BLaER1 treated with 17β-estradiol and CSF1 and Interleukin-3, amounts not matched to agents 10 nM and 100 nM (cell line): Measurements from ENCODE around the gene EPN1.

ENCODE experiments used
- H3K27ac ChIP-seq, 11 experiments: shearing (Covaris generic); formaldehyde crosslinking; 2 replicates each; pipeline ENCODE4 v1.8.1; 2022
- H3K27me3 ChIP-seq, 11 experiments: shearing (Covaris generic); formaldehyde crosslinking; 2 replicates each; pipeline ENCODE4 v1.8.1; 2022
- H3K36me3 ChIP-seq, 11 experiments: shearing (Covaris generic); formaldehyde crosslinking; 2 replicates each; pipeline ENCODE4 v1.8.1; 2022
- H3K4me1 ChIP-seq, 10 experiments: shearing (Covaris generic); formaldehyde crosslinking; 2 replicates each; pipeline ENCODE4 v1.8.1; 2022
- H3K4me2 ChIP-seq, 11 experiments: shearing (Covaris generic); formaldehyde crosslinking; 2 replicates each; pipeline ENCODE4 v1.8.1; 2022
- H3K4me3 ChIP-seq, 10 experiments: shearing (Covaris generic); formaldehyde crosslinking; 2 replicates each; pipeline ENCODE4 v1.8.1; 2022
- H3K9ac ChIP-seq, 11 experiments: shearing (Covaris generic); formaldehyde crosslinking; 2 replicates each; pipeline ENCODE4 v1.8.1; 2022
- H3K9me3 ChIP-seq, 11 experiments: shearing (Covaris generic); formaldehyde crosslinking; replicated peaks in 1 of 11; 2 replicates each; pipeline ENCODE4 v1.8.1; 2022
- H4K20me1 ChIP-seq, 11 experiments: shearing (Covaris generic); formaldehyde crosslinking; 2 replicates each; pipeline ENCODE4 v1.8.1; 2022
- Cebpa-rat ChIP-seq, 11 experiments: shearing (Covaris generic); IDR thresholded peaks; 2 replicates each; pipeline ENCODE4 v1.8.1; 2022

The EPN1 gene

DNA sequence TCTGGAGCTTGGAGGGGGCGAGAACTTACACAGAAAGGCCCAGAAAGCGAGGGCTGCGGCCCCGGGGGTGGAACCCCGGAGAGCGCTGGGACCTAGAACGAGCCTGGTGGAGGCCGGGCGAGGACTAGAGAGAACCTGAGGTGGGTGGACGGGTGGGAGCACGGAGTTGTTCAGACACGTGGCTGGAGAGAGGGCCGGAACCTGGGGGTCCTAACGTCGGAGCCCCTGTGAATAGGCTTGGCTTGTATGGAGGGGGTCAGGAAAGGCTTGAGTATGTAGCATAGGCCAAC lies 31.2 kb upstream of the EPN1 start:
- no peaks in the 10 kb centered on the region for H3K27me3 ChIP-seq
- no peaks in the 10 kb centered on the region for H3K9me3 ChIP-seq
- H3K4me2 ChIP-seq = peak overlapping the region; percentile 95 to 100 (median 99)
- H4K20me1 ChIP-seq = peaks cover 0 to 46% (median 23%) of the 10 kb centered on the region in 11 experiments; a peak in 16 of 22 replicates
- no peak for TF ChIP-seq Cebpa-rat (IDR thresholded peaks at IDR 0.05)
- peak overlapping the region; percentile 83 to 97 (median 89) for H3K9ac ChIP-seq
- peak overlapping the region; percentile 78 to 91 (median 87) for H3K4me3 ChIP-seq
- peak overlapping the region; percentile 35 to 92 (median 86); a peak in 20 of 22 replicates for H3K27ac ChIP-seq
- H3K4me1 ChIP-seq = peaks cover 62 to 74% (median 71%) of the 10 kb centered on the region in 10 experiments
- H3K36me3 ChIP-seq = peaks cover 15 to 30% (median 21%) of the 10 kb centered on the region in 11 experiments

DNA sequence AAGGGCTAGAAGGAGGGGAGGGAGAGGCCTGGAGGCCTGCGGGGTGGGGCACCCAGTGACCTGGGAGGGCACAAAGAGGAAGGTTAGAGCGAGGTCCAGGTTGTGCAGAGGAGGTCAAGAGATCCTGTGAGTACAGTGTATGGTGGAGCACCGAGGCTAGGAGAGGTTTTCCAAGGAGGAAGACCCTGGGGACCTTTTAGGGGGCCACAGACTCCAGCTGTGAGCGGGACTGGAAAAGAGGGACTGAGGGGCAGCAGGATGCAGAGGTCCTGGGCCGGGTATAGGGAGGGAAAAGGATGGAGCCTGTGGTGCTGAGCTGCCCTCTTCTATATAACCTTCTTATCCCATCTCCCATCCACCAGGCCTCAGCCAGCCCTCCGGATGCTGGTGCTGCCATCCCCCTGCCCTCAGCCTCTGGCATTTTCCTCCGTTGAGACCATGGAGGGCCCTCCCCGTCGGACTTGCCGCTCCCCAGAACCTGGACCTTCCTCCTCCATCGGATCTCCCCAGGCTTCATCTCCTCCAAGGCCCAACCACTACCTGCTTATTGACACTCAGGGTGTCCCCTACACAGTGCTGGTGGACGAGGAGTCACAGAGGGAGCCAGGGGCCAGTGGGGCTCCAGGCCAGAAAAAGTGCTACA lies 30.7 kb upstream of the EPN1 start:
- Histone ChIP-seq H3K4me2 (peak overlapping the region; percentile 95 to 100 (median 99)), H3K4me3 (peak overlapping the region; percentile 78 to 91 (median 87)), H3K9ac (peak overlapping the region; percentile 83 to 97 (median 89)), H3K27me3 (no peaks in the 10 kb centered on the region), H3K4me1 (peaks cover 62 to 74% (median 72%) of the 10 kb centered on the region in 10 experiments), H3K9me3 (no peaks in the 10 kb centered on the region), H3K36me3 (peaks cover 15 to 30% (median 21%) of the 10 kb centered on the region in 11 experiments), H4K20me1 (peaks cover 0 to 46% (median 23%) of the 10 kb centered on the region in 11 experiments; a peak in 16 of 22 replicates), H3K27ac (peak overlapping the region; percentile 35 to 92 (median 86); a peak in 21 of 22 replicates)
- no peak for TF ChIP-seq Cebpa-rat (IDR thresholded peaks at IDR 0.05)

- H3K27ac ChIP-seq = peak overlapping the region in 9 of 11 experiments; percentile 59 to 92 (median 86); a peak in 13 of 22 replicates
- peaks cover 62 to 73% (median 71%) of the 10 kb centered on the region in 10 experiments for H3K4me1 ChIP-seq
- no peak for TF ChIP-seq Cebpa-rat (IDR thresholded peaks at IDR 0.05)
- no peaks in the 10 kb centered on the region for H3K27me3 ChIP-seq
- peak overlapping the region; percentile 78 to 91 (median 87) for H3K4me3 ChIP-seq
- peaks cover 15 to 32% (median 21%) of the 10 kb centered on the region in 11 experiments for H3K36me3 ChIP-seq
- H3K9me3 ChIP-seq = no peaks in the 10 kb centered on the region
- H3K4me2 ChIP-seq = peak overlapping the region; percentile 95 to 100 (median 99)
- peaks cover 0 to 46% (median 23%) of the 10 kb centered on the region in 11 experiments; a peak in 16 of 22 replicates for H4K20me1 ChIP-seq
- peak overlapping the region; percentile 83 to 97 (median 89) for H3K9ac ChIP-seq
These were observed 30.0 kb upstream of the EPN1 start for GRCh38 chr19:55644842-55645511.

- H3K9ac ChIP-seq = peak overlapping the region; percentile 83 to 97 (median 89); a peak in 20 of 22 replicates
- H3K4me2 ChIP-seq = peak overlapping the region; percentile 95 to 100 (median 99)
These were observed 29.5 kb upstream of the EPN1 start for GRCh38 chr19:55645512-55645881.

GRCh38 chr19:55646889-55647731 lies 27.9 kb upstream of the EPN1 start:
- H3K4me3 ChIP-seq = peak overlapping the region; percentile 74 to 79 (median 76)
- peak overlapping the region; percentile 85 to 93 (median 91); a peak in 20 of 22 replicates for H3K27ac ChIP-seq
- no peak for TF ChIP-seq Cebpa-rat (IDR thresholded peaks at IDR 0.05)
- H3K4me1 ChIP-seq = peaks cover 61 to 75% (median 67%) of the 10 kb centered on the region in 10 experiments
- H4K20me1 ChIP-seq = peaks cover 0 to 45% (median 23%) of the 10 kb centered on the region in 11 experiments; a peak in 16 of 22 replicates
- peak overlapping the region; percentile 86 to 95 (median 88) for H3K9ac ChIP-seq
- peak overlapping the region; percentile 93 to 100 (median 98) for H3K4me2 ChIP-seq
- H3K9me3 ChIP-seq = no peaks in the 10 kb centered on the region
- peaks cover 19 to 52% (median 37%) of the 10 kb centered on the region in 11 experiments for H3K36me3 ChIP-seq
- H3K27me3 ChIP-seq = no peaks in the 10 kb centered on the region

More at GRCh38 chr19:55645512-55645881, 29.5 kb upstream of the EPN1 start:
- Histone ChIP-seq H3K27ac (peak overlapping the region in 3 of 11 experiments; percentile 84 to 88 (median 86); a peak in 3 of 22 replicates), H3K4me1 (peaks cover 62 to 73% (median 67%) of the 10 kb centered on the region in 10 experiments), H3K9me3 (no peaks in the 10 kb centered on the region), H3K4me3 (peak overlapping the region; percentile 78 to 91 (median 87)), H3K27me3 (no peaks in the 10 kb centered on the region), H3K36me3 (peaks cover 19 to 36% (median 23%) of the 10 kb centered on the region in 11 experiments), H4K20me1 (peaks cover 0 to 46% (median 23%) of the 10 kb centered on the region in 11 experiments; a peak in 16 of 22 replicates)
- TF ChIP-seq Cebpa-rat (IDR thresholded peaks at IDR 0.05) = no peak

- Histone ChIP-seq H3K4me1 (peaks cover 54 to 73% (median 62%) of the 10 kb centered on the region in 10 experiments), H3K27ac (peak within 1 kb of the TSS; percentile 85 to 93 (median 91)), H3K4me2 (peak within 1 kb of the TSS; percentile 93 to 100 (median 98)), H3K36me3 (peaks cover 19 to 60% (median 43%) of the 10 kb centered on the region in 11 experiments), H4K20me1 (peaks cover 0 to 37% (median 23%) of the 10 kb centered on the region in 11 experiments; a peak in 16 of 22 replicates), H3K9ac (peak within 1 kb of the TSS; percentile 86 to 95 (median 88)), H3K27me3 (no peaks in the 10 kb centered on the region), H3K9me3 (no peaks in the 10 kb centered on the region), H3K4me3 (peak within 1 kb of the TSS; percentile 74 to 79 (median 76))
- TF ChIP-seq Cebpa-rat (IDR thresholded peaks at IDR 0.05) = no peak
These were observed 27.1 kb upstream of the EPN1 start, which contains the start of gene CCDC106 for GRCh38 chr19:55647732-55648584. CCDC106 (plus strand) TSS chr19:55648212; CDS start chr19:55649047, 835 bp downstream.

DNA sequence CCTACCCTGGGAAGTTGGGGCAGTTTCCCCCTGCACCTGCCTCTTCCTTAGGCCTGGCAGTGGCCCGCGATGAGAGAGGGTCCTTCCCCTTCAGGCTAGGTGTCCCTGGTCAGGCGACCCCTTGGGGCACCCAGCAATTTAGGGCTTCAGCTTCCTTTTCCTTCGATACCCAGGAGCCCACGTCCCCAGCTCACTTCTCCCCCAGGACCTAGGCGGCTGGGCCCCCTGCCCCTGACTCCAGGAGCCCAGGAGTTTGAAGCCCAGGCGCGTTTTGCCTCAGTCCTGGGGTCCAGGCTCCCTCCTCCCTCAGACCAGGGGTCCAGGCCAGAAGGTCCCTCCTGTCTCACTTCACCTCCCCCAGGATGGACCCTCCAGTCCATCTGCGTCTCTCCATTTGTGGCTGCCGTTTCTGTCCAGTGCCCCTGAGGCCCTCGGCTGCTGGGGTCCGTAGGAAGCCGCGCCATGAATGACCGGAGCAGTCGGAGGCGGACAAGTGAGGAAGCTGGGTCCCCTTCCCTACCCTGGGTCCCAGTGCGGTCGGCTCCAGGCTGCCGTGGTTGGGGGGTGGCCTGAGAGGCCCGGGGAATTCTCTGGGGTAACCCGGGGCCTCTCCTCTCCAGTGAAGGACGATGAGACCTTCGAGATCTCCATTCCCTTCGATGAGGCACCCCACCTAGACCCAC lies 26.3 kb upstream of the EPN1 start:
- peaks cover 51 to 74% (median 60%) of the 10 kb centered on the region in 10 experiments for H3K4me1 ChIP-seq
- H3K27ac ChIP-seq = peak overlapping the region; percentile 85 to 93 (median 91); a peak in 21 of 22 replicates
- no peaks in the 10 kb centered on the region for H3K9me3 ChIP-seq
- H3K4me3 ChIP-seq = peak overlapping the region; percentile 74 to 79 (median 76)
- no peak for TF ChIP-seq Cebpa-rat (IDR thresholded peaks at IDR 0.05)
- H3K9ac ChIP-seq = peak overlapping the region; percentile 86 to 95 (median 88)
- H3K27me3 ChIP-seq = no peaks in the 10 kb centered on the region
- peaks cover 0 to 36% (median 23%) of the 10 kb centered on the region in 11 experiments; a peak in 16 of 22 replicates for H4K20me1 ChIP-seq
- peaks cover 19 to 60% (median 43%) of the 10 kb centered on the region in 11 experiments for H3K36me3 ChIP-seq
- H3K4me2 ChIP-seq = peak overlapping the region; percentile 93 to 100 (median 98)
